HG02884 (cell line): ENCODE measurements around the gene TRPM3.

Source experiments
- ATAC-seq: cut with Tn5 transposase; IDR thresholded peaks from one replicate; pipeline ENCODE4 v1.9.1; 2021; ENCODE audit warnings: mild to moderate bottlenecking, moderate library complexity; ENCODE audit not compliant: unreplicated experiment

TRPM3 gene

DNA sequence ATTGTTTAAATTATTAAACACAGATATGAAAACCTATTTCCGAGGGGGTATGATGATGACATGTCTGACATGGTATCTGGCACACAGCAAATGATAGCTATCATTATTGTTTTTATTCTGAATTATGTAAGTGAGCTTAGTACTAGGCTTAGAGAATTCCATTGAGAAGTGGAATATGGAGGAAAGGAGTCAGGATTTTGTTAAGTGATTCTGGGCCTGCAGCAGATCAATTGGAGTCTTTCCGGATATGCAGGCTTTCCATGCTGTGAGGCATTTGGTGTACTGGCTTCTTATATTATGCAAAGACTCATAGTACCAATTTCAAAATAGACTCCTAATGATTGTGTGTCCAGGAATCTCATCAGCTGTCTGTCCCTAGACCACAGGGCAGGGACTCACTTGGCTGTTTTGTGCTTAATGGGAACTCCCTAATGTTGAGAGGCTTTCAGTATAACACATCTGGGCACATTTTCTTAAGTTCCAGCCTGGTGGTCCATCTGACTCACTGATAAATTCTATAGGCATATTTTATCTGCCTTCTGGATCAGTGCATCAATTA is 527.0 kb downstream of the TRPM3 start:
- ATAC-seq = no peak

DNA sequence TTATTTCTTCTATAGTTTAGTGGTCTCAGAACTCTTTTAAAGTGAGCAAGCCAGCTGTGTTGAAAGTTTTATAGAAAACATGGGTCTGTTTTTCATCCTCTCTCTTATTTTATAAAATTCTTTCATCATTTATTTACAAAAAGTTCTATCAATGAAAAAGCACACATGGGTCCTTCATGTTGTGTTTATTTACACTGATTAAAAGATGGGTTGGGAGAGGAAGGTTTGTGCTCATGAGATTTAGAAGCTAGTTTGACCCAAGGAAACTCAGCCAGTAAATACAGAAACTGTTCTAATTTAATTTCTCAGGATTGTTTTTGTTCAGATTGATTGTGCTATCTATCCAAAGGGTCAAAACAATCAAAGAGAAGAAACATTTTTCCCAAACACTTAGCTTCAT is 528.2 kb downstream of the TRPM3 start:
- ATAC-seq = no peak

DNA sequence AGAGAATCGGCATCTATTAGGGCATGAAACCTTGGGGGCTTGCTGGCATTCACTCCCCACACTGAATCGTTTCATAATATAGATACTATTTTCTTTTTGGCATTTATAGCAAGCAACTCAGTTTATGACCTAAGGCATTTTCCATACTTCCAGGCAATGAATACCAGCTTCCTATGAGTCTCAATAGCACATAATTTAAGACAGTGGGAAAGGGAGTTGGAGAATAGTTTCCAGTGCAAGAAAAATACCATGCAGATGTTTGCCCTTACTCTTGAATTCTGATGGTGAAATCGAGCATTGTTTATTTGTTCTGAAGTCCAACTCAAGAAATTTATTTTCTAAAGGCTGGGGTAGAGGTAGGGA is 531.1 kb downstream of the TRPM3 start:
- no peak for ATAC-seq

DNA sequence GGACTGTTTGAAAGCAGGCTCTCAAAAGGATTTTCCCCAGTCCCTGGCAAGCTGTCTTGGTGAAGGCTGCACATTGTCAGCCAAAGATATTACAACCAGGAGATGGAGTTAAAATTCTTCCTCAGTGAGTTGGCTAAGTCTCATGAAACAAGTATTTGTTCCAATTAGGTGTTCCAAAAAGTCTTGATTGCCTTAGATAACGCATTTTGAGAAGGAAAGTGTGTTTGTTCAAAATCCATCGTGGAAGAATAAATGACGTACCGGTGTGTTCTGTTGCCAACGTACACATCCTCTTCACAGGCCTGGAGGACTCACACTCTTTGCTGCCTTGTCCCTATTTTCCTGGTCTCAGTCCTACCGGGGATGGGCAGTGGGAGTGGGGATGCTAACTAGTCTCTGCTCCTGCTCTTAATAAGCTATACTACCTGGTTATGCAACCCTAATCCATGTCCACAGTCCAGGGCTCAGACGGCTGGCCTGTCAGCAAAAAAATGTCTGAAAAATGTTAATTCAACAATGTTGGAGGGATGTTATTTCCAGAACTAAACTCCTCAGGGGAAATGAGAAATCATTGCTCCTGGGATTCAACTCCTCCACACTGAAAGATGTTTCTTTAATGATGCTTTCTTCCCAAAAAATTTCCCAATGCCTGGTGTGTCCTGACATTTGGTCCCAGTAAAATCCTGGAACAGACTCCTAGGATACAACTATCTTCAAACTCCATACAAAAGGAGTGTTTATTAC is 531.7 kb downstream of the TRPM3 start:
- no peak for ATAC-seq

DNA sequence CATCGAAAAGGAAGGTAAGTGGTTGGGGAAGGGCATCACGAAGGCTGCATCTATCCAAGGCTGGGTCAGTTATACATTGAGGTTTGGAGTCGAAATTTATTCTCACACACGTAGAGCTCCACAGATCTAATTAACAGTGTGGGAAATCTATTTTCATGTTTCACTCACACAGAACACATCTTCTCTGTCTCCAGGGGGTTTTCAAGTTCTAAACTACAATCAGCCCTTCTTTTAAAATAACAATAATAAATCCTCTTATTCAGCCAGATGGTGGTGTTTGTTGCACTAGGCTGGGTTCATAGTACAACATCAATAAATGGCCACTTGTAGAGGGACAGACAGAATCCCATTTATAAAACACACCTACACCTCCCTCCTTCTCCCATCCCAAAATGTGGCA is 532.4 kb downstream of the TRPM3 start:
- ATAC-seq = no peak

DNA sequence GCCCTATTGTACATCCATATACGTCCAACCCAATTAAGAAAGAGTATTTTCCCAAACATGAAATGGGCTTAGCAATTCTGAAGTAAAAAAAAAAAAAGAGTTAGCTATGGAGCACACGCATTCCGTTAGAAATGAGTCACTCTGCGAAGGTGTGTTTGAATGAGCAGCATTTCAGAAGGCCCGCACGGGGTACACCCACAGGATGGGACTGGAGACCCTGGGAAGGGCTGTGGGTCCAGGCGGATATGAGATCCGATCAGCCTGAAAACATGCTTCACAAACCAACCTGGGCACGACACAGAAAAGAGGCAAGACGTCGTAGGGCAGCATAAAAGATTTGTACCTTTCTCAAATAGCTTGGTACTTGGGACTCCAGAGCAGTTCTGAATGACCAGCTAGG is 533.0 kb downstream of the TRPM3 start:
- no peak for ATAC-seq

DNA sequence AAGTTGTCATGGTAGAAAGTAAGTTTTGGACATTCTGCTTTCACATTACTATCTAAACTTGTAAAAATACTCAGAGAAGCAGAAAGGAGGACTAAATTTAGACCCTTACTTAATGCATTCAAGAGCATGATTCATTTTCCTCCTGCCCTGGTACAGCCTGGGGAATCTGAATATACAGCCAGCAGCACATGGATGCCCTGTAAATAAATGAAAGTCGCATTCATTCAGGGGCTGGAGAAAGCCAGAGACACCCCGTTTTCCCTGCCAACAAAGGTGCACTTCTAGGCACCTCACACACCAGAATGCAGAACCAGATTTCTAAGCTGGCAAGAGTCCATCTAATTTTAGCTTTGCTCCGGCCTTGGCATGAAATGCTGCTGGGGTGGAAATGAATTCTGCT is 534.2 kb downstream of the TRPM3 start:
- ATAC-seq = no peak

DNA sequence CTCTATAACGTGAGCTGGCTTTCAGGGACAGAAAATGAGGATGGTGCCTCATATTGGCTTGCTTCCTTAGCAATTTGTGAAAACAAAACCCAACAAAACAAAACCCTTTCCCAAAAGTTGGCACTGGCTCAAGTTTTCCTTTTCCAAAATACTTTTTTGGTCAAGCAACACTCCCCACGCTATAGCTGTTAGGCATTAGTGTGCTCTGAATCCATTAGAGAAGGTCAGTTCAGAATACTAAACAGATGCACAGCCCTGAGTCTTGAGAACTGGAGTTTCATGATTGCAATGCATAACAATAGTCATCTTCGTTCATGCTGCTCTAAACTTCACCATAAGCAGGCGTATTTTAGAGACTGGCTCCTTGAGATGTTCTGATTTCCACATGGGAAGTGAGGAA is 534.9 kb downstream of the TRPM3 start:
- ATAC-seq = no peak

DNA sequence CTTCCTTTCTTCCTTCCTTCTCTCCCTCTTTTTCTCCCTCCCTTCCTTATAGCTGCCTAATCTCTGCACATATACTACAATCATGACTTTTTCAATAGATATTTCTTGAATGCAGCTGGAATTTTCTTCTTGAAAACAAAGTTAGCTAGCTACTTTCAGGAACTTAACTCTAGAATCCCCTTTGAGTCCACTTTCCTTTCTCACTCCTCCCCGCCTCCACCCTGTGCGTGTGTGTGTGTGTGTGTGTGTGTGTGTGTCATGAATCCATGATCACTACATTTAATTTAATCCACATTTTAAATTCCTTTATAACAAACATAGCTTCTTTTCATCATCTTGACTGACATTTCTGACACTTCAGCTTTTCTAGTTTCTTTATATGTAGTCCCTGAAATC is 539.5 kb downstream of the TRPM3 start:
- ATAC-seq = no peak

DNA sequence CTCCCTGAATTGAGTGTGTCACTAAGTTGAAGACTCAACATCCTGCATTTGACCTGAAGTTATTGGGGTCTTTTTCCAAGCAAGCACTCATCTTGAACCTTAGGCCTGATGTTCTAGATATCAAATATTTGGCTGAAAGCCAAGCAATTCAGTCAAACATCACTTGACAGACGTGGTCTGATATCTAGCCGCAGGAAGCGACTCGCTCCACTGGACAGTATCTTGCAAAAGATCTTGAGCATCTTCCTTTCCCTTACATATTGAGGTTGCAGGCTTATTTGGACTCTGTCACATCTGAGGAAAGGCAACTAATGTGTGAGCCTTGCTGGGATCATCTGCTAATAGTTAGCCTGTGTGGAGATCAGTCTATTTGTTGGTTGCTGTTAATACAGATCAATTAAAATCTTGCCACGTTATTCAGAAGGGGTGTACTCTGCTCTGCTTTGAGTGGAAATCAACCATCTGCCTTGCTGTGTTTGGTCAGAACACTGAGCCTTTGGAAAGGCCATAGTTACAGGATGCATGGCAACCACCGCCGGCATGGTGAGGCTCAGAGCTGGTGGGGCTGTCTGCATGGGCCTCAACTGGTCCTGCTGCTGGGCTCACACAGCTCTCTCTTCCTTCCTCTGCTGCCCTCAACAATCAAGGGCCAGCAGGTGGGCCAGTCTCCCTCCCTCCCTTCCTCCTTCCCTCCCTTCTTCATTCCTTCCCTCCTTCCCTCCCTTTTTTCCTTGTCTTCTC is 540.0 kb downstream of the TRPM3 start:
- no peak for ATAC-seq

DNA sequence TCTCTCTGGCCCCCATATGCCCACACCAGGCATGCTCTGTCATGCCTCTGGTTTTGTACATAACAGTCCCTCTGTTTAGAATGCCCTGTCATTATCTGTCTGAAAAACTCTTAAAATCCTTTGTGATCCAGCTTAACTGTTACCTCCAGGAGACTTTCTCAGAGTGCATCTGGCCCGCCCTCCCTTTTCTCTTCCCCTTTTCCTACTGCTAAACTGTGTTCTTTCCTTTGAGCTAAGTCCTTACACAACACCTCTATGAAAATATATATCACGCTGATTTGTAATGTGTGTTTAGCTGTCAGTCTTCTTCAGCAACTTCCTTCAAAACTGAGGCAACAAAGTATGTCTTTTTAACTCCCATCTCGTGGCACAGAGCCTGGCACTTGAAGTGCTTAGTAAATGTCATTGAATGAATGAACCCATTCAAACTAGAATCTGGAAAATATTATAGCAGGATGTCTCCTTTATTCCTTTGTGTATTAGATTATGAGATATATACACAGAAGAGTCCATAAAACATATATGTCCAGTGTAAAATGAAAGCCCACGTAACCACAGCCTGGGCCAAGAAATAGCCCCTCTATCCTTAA is 540.7 kb downstream of the TRPM3 start:
- no peak for ATAC-seq

DNA sequence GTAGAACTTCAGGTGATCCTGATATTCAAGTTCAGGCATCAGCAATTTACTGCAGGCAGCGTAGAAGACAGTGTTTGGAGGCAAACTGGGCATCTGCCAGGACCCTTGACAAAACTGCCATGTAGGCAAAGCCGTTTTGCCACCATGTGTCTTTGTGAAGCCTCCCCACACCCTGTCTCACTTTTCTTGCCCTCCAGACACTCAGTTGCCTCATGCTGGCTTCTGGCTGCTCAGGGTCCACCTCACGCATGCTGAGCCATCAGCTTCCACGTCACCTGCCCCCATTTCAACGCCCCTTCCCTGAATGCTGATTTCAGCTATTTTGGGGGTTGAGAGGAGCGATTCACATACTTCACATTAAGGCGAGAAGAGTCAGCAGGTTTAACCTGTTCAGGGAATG is 541.7 kb downstream of the TRPM3 start:
- ATAC-seq = no peak

DNA sequence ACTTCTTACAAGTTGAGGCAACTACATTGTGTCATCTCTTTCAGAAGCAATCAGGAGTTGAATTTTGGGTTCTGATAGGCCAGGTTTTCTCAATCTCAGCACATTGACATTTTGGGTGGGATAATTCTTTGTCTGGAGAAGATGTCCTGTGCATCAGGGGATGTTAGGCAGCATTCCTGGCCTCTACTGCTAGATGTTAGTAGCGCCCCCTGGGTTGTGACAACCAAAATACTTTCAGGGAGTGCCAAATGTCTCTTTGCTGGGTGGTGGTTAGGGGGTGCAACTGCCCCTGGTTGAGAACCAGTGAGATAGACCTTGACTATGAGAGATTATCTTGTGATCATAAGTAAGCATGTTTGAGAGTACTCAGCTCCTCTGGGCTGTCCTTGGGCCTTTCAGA is 542.7 kb downstream of the TRPM3 start:
- ATAC-seq = no peak

DNA sequence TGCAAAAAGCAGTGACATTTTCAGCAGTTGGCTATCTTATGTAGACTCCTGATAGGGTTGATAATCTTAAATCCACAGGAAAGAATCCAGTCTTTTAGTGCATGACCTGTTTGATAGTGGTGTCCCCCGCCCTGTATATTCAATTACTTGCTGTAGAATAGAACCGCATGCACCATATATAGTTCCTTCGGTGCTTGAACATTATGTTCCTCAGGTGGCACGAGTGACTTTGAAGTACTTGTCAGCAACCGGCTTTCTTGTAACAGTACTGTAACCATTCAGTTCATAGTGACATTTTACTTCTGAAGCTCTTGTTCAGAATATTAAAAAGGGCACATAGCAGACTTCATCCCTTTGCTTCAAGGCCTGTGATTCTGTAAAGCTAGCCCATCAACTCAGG is 543.8 kb downstream of the TRPM3 start:
- ATAC-seq = no peak

DNA sequence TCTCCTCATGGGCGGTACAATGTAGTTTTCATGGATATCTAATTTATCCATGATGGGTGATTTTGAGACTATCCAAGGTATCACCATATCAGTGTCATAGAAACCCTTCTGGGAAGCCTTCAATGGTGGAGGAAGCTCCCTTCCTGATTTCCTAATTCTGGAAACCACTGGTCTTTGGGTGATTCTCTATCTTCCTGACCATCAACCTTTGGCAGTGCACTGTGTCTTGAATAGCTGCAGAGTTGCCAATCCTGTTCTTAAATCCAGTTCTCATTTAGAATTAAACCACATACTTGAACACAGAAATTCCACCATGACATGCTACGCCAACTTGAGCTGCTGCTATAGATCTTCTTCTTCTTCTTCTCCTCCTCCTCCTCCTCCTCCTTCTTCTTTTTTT is 545.3 kb downstream of the TRPM3 start:
- ATAC-seq = no peak

DNA sequence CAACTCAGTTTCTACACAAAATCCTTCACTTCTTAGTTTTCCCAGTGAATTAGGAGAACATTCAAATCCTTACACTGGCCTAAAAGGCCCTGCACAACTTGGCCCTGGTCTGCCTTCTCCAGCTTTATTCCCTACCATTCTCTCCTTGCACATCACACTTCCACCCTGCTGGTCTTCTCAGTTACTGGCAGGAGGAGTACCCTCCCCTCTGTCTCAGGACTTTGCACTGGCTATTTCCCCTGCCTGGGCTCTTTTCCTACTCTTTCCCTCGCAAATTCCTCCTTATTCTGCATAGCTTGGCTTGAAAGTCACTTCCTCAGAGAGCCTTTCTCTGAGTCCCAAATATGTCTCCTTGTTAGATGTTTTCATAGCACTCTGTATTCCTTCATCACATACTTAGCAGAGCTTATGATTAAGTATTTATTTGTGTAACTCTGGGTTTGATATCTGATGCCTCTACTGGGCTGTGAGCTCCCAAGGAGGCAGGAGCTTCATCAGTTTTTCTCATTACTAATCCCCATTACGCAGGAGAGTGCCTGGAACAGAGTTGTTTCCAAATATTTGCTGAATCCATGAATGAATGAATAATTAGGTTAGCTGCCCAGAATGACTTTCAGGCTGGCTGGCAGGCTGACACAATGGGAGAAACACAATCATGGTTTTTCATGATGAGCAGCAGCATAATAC is 547.1 kb downstream of the TRPM3 start:
- no peak for ATAC-seq

DNA sequence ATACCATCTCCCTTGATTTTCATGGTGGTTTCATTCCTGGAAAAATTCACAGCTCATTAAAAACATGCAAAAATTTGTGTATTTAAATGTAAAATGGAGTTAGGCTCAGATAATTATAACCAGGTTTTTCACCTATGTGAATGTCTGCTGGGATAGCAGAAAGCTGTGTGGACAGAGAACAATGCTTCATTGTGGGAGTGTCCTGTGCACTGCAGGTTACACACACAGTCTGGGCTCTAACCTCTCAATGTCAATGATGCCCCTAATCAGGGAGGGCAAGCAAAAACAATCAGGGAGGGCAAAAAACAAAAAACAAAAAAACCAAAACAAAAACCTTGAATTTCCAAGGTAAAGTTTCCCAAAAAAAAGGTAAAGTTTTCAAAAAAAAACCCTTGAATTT is 548.1 kb downstream of the TRPM3 start:
- ATAC-seq = no peak

DNA sequence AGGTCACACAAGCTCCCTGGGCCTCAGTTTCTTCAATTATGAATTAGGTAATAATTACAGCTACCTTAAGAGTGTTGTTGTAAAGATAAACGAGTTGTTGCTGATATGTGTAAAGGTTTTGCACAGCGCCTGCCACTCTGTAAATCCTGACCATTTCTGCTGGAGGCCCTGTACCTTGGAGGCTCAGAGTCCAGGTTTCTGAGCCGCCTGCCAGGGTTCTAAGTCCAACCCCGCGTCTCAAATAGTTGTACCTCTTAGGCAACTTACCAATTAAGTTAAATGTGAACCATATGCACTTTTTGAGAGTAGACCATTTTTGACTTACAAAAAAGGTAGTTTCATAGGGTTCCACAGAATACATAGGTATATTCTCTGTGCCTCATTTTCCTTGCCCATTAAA is 550.2 kb downstream of the TRPM3 start:
- no peak for ATAC-seq

DNA sequence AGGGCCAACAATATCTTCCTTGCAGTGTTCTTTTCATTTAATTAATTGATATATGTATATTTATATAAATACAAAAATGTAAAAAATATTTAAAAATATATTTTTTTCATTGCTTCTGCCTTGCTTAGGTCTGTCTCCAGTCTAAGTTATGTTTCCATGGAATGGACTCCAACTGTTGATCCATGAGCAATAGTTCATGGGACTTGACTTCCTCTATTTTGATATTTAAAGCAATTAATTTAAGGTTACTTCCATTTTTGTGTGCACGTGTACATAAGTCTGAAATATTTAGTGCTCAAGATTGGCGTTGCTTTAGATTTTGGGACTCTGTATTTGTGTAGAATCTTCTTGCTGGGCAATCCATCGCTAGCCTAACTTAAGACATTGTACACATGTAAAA is 551.6 kb downstream of the TRPM3 start:
- no peak for ATAC-seq

DNA sequence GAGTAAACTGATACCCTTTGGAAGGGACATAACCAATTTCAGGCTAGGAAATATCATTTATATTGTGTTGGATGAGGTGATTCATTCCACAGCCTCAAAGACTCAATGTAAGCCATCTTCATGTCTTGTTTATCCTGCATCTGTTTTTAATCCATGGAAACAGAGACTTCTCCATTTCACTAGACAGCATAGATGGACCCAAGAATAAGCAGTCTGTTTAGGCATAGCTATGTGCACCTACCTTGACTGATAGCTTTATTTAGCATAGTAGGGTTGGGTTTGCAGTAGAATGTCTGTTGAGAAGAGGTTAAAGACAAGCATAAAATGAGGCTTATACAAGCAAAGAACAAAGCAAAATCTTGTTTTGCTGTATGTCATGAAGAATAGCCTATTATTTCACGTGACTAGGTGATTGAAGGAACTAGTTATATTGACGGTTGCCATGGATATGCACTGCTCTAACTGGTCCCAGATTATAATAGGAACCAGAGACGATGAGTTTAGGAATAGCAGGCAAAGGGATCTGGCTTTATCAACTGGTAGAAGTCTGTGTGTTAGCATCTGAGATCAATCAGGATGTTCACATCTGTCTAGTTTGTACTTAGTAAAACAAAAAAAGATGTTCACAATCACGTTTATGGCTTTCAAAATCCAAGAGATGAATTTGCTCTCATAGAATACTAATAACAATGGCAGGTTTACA is 552.2 kb downstream of the TRPM3 start:
- no peak for ATAC-seq

DNA sequence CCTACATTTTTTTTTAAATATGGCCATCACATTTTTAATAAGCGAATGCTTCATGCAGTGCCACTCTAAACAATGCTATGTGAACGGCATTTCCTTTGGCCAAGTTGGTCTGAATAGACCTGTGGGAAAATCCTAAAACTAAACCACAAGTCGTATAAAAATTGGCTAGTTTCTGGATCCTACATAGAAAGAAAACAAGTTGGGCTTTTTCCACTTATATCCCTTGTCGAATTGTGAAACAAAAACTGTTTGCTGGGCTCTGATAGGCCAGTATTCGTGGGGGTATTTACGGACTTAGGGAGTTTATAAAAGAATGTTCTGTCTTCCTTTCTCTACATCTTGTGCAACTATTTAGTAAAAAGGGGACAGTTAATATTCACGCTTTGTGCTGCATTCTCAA is 553.9 kb downstream of the TRPM3 start:
- no peak for ATAC-seq
